ENCODE results near the gene DSP.

DSP gene

GRCh38 chr6:7587631-7588100, 46.2 kb downstream of the DSP start:
- Histone ChIP-seq H3K79me2 (ENCODE audit: low read length) (peaks cover 25% of the 10 kb centered on the region), H3K27me3 (ENCODE audit: low read depth, low read length) (no peaks in the 10 kb centered on the region), H3K36me3 (replicated peaks; ENCODE audit: low read depth, low read length) (no peaks in the 10 kb centered on the region), H3K27ac (ENCODE audit: low read length) (no peak overlapping the region), H3K4me3 (ENCODE audit: low read length) (no peak overlapping the region), H3K4me2 (ENCODE audit: low read length) (no peak overlapping the region), H3K9ac (ENCODE audit: low read length) (no peak overlapping the region), H3K9me3 (ENCODE audit: insufficient read depth, low read length) (no peaks in the 10 kb centered on the region), H4K20me1 (ENCODE audit: insufficient read depth, low read length) (no peaks in the 10 kb centered on the region; the same call in 1 of the 2 replicates), H2AFZ (ENCODE audit: low read depth, low read length) (no peak overlapping the region), H3K4me1 (ENCODE audit: low read length) (peaks cover 8% of the 10 kb centered on the region)
- no peak for TF ChIP-seq EZH2phosphoT487 (IDR thresholded peaks at IDR 0.05; ENCODE audit: low read depth)
- TF ChIP-seq, protein P1, sequence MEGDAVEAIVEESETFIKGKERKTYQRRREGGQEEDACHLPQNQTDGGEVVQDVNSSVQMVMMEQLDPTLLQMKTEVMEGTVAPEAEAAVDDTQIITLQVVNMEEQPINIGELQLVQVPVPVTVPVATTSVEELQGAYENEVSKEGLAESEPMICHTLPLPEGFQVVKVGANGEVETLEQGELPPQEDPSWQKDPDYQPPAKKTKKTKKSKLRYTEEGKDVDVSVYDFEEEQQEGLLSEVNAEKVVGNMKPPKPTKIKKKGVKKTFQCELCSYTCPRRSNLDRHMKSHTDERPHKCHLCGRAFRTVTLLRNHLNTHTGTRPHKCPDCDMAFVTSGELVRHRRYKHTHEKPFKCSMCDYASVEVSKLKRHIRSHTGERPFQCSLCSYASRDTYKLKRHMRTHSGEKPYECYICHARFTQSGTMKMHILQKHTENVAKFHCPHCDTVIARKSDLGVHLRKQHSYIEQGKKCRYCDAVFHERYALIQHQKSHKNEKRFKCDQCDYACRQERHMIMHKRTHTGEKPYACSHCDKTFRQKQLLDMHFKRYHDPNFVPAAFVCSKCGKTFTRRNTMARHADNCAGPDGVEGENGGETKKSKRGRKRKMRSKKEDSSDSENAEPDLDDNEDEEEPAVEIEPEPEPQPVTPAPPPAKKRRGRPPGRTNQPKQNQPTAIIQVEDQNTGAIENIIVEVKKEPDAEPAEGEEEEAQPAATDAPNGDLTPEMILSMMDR (IDR thresholded peaks at IDR 0.05; ENCODE audit: low read depth, low read length): no peak

GRCh38 chr6:7588506-7588905, 47.0 kb downstream of the DSP start:
- TF ChIP-seq, protein P1 (IDR thresholded peaks at IDR 0.05; ENCODE audit: low read depth, low read length): no peak
- no peak for TF ChIP-seq EZH2phosphoT487 (IDR thresholded peaks at IDR 0.05; ENCODE audit: low read depth)
- no peaks in the 10 kb centered on the region; the same call in 1 of the 2 replicates for H4K20me1 ChIP-seq (ENCODE audit: insufficient read depth, low read length)
- no peaks in the 10 kb centered on the region for H3K27me3 ChIP-seq (ENCODE audit: low read depth, low read length)
- no peak overlapping the region for H3K4me2 ChIP-seq (ENCODE audit: low read length)
- H3K4me1 ChIP-seq (ENCODE audit: low read length): peaks cover 8% of the 10 kb centered on the region
- H2AFZ ChIP-seq (ENCODE audit: low read depth, low read length): no peak overlapping the region
- peaks cover 30% of the 10 kb centered on the region for H3K79me2 ChIP-seq (ENCODE audit: low read length)
- no peak overlapping the region for H3K4me3 ChIP-seq (ENCODE audit: low read length)
- H3K9me3 ChIP-seq (ENCODE audit: insufficient read depth, low read length): no peaks in the 10 kb centered on the region
- no peak overlapping the region for H3K9ac ChIP-seq (ENCODE audit: low read length)
- no peaks in the 10 kb centered on the region for H3K36me3 ChIP-seq (replicated peaks; ENCODE audit: low read depth, low read length)
- H3K27ac ChIP-seq (ENCODE audit: low read length): no peak overlapping the region

DNA sequence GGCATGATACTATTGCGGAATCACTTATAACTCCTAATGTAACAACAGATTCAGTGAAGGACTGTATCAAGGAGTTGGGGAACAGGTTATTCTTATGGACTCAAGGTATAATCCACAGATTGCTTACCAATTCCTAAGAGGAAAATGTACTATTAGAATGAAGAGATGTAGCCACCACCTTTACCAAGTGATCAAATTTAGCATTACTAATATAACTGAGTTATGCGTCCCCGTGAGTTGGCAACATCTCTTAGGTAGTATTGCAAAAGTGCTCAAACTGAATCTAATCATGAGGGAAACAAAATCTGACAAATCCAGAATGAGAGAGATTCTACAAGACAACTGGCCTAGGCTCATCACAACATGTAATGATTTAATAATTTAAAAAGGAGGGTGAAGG, 47.8 kb downstream of the DSP start:
- H3K27me3 ChIP-seq (ENCODE audit: low read depth, low read length): no peaks in the 10 kb centered on the region
- H2AFZ ChIP-seq (ENCODE audit: low read depth, low read length): peak overlapping the region; percentile 99
- no peaks in the 10 kb centered on the region for H3K9me3 ChIP-seq (ENCODE audit: insufficient read depth, low read length)
- no peaks in the 10 kb centered on the region for H3K36me3 ChIP-seq (replicated peaks; ENCODE audit: low read depth, low read length)
- H3K27ac ChIP-seq (ENCODE audit: low read length): no peak overlapping the region
- TF ChIP-seq, protein P1 (IDR thresholded peaks at IDR 0.05; ENCODE audit: low read depth, low read length): no peak
- TF ChIP-seq EZH2phosphoT487 (IDR thresholded peaks at IDR 0.05; ENCODE audit: low read depth): no peak
- no peaks in the 10 kb centered on the region; the same call in 1 of the 2 replicates for H4K20me1 ChIP-seq (ENCODE audit: insufficient read depth, low read length)
- H3K9ac ChIP-seq (ENCODE audit: low read length): no peak overlapping the region
- peak overlapping the region; percentile 86 for H3K4me2 ChIP-seq (ENCODE audit: low read length)
- peak overlapping the region; percentile 99 for H3K4me3 ChIP-seq (ENCODE audit: low read length)
- peaks cover 30% of the 10 kb centered on the region for H3K79me2 ChIP-seq (ENCODE audit: low read length)
- peaks cover 8% of the 10 kb centered on the region for H3K4me1 ChIP-seq (ENCODE audit: low read length)

DNA sequence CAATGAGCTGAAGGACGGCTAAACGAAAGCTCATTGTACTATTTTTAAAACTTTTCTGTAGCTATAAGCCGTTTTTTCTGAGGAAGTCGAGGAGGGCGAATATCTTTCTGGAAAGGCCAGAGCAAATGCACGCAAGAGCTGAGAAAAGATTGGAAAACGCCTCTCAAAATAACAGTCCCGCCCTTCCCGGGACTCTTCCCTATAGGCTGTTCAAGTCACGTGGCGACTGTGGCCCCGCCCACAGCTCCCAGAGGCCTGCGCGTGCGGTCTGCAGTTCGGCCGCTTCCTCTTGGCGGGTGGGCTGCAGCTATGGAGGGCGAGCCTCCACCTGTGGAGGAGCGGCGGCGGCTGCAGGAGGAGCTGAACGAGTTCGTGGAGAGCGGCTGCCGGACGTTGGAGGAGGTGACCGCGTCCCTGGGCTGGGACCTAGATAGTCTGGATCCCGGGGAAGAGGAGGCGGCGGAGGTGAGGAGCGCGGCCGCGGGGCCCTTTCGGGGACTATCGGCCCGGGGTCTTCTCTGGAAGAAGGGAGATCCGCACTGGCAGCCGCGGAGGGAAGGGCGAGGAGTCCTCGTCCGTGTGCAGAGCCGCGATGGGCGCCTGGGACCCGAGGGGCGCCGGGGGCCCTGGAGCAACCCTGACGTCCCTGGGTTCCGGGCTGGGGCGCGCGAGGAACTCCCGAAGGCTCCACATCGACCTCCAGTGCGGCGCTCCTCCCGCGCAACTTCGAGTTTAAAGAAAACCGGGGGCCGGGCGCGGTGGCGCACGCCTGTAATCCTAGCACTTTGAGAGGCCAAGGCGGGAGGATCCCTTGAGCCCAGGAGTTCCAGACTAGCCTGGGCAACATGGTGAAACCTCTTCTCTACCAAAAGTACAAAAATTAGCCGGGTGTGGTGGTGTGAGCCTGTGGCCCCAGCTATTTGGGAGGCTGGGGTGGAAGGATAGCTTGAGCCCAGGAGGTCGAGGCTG, 48.8 kb downstream of the DSP start, which contains the start of gene SNRNP48:
Gene SNRNP48 (plus strand): TSS at position 250 of the 969 bp plus-strand sequence. CDS start 60 bp downstream, at position 310.
- H3K9ac ChIP-seq (ENCODE audit: low read length): peak within 1 kb of the TSS; percentile 93
- no peaks in the 10 kb centered on the region for H3K27me3 ChIP-seq (ENCODE audit: low read depth, low read length)
- TF ChIP-seq, protein P1 (IDR thresholded peaks at IDR 0.05; ENCODE audit: low read depth, low read length): no peak
- TF ChIP-seq EZH2phosphoT487 (IDR thresholded peaks at IDR 0.05; ENCODE audit: low read depth): no peak
- peak within 1 kb of the TSS; percentile 86 for H3K4me2 ChIP-seq (ENCODE audit: low read length)
- H3K27ac ChIP-seq (ENCODE audit: low read length): no peak within 1 kb of the TSS; the same call in 1 of the 2 replicates
- H3K36me3 ChIP-seq (replicated peaks; ENCODE audit: low read depth, low read length): peaks cover 4% of the 10 kb centered on the region
- no peaks in the 10 kb centered on the region; the same call in 1 of the 2 replicates for H4K20me1 ChIP-seq (ENCODE audit: insufficient read depth, low read length)
- H3K4me3 ChIP-seq (ENCODE audit: low read length): peak within 1 kb of the TSS; percentile 99
- H3K4me1 ChIP-seq (ENCODE audit: low read length): peaks cover 8% of the 10 kb centered on the region
- H2AFZ ChIP-seq (ENCODE audit: low read depth, low read length): peak within 1 kb of the TSS; percentile 99
- no peaks in the 10 kb centered on the region for H3K9me3 ChIP-seq (ENCODE audit: insufficient read depth, low read length)
- H3K79me2 ChIP-seq (ENCODE audit: low read length): peaks cover 30% of the 10 kb centered on the region

All from OCI-LY3 (cell line).